Cortex of kidney (tissue), 1 donor: ENCODE results near the gene MT1A.

Source experiments
- DNase-seq: peaks from one replicate; lab custom pipeline; 2025; lab: John Stamatoyannopoulos, UW

The MT1A gene

DNA sequence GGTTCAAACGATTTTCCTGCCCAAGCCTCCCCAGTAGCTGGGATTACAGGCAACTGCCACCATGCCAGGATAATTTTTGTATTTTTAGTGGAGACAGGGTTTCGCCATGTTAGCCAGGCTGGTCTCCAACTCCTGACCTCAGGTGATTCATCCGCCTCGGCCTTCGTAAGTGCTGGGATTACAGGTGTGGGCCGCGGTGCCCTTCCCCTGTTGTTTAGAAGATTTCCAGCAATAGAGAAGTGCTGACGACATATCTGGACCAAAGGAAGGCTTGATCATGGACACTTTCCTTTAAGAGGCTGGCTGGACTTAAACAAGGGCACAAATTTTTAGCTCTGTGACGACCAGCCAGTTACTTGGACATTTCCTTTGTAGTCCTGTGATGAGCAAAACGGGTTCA, 7.3 kb upstream of the MT1A start:
- DNase-seq = no peak

DNA sequence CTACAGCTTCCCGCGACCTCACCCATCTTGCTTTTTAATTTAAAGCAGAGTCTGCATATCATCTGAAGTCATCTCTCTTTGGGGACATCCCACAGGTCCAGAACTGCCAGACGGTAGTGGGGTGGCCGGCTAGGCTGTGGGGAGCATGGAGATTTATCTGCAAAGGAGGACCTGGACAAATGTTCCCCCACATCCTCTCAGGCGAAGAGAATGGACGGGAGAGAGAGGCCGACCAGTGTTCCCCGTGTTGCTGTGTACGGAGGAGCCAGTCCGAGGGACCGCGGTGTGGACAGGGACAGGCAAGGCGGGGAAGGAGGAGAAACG, 6.7 kb upstream of the MT1A start:
- DNase-seq = no peak

DNA sequence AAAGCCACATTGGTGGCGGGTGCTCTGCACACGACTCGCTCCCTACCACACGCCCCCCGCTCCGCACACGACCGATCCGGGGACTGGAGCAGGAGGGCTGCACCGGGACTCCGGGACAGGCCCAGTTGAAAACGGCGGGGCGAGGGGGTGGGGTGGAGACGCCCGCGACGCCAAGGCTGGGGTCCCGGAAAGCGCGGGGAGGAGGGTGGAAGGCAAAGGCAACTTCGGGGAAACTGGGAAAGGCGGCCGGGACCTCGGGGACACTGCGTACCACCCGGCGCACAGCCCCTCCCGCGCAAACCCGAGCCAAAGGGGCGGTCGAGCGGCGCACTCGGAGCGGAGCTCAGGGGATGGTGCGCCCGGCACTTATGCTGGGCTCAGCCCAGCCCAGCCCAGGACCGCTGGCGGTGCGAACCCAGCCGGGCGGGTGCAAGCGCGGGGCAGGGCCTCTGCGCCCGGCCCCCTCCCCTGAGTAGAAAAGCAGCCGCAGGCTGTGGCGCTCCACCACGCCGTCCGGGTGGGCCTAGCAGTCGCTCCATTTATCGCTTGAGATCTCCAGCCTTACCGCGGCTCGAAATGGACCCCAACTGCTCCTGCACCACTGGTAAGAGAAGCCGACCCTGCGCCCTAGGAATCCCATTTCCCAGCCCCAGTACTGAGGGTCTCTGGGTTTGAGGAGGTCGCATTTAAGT, 6.2 kb upstream of the MT1A start, which contains the start of gene MT1M:
Gene MT1M, plus strand, starts transcription at position 504 of the 692 bp plus-strand sequence. Its CDS starts 73 bp downstream, at position 577.
- no peak for DNase-seq

DNA sequence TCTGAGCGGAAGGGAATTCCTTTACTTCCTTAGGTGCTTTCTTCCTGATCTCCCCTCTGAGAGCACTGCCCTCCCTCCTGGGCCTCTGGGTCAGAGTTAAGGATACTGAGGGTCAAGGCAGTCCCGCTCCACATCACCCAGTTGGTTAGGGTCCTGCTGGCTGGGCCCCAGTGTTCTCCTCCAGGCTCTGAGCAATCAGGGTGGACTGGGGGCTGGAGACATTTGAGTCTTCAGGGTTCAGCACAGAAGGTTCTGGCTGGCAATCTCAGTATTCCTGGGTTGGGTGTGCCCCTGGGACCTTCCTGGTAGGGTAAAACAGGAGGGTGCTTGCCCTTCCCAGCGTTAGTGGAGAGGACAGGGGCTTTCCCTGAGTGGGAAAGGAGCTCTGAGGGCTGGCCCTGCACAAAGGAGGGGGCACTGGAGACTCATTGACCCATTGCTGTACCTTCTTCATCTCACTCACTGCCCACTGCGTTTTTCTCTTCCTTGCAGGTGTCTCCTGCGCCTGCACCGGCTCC, 5.6 kb upstream of the MT1A start:
- no peak for DNase-seq

DNA sequence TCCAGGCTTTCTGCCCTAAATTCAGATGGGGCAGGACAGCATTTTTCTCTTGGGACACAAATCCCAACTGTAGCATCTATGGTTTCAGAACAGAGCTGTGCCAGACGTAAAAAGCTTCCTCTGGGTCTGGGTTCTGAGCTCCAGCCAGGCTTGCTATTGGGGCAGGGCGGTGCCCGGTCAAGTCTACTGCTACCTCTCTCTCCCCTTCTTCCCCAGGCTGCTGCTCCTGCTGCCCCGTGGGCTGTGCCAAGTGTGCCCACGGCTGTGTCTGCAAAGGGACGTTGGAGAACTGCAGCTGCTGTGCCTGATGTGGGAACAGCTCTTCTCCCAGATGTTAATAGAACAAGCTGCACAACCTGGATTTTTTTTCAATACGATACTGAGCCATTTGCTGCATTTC, 4.9 kb upstream of the MT1A start:
- no peak for DNase-seq

DNA sequence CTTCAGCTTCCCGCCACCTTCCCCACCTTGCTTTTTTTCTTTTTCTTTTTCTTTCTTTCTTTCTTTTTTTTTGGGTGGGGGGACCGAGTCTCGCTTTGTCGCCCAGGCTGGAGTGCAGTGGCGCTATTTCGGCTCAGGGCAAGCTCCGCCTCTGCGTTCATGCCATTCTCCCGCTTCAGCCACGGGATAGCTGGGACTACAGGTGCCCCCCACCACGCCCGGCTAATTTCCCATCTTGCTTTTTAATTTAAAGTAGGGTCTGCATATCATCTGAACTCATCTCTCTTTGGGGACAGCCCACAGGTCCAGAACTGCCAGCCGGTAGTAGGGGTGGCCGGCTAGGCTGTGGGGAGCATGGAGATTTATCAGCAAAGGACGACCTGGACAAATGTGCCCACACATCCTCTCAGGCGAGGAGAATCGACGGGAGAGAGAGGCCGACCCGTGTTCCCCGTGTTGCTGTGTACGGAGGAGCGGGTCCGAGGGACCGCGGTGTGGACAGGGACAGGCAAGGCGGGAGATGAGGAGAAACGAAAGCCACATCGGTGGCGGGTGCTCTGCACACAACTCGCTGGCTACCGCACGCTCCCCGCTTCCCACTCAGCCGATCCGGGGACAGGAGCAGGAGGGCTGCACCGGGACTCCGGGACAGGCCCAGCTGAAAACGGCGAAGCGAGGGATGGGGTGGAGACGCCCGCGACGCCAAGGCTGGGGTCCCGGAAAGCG, 3.6 kb upstream of the MT1A start:
- no peak for DNase-seq

DNA sequence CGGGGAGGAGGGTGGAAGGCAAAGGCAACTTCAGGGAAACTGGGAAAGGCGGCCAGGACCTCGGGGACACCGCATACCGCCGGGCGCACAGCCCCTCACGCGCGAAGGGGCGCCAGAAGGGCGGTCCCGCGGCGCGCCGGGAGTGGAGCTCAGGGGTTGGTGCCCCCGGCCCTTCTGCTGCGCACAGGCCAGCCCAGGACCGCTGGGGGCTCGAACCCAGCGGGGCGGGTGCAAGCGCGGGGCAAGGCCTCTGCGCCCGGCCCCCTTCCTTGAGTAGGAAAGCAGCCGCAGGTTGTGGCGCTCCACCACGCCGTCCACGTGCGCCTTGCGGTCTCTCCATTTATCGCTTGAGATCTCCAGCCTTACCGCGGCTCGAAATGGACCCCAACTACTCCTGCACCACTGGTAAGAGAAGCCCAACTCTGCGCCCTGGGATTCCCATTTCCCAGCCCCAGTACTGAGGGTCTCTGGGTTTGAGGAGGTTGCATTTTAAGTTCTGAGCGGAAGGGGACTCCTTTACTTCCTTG, 3.0 kb upstream of the MT1A start:
- DNase-seq = no peak

DNA sequence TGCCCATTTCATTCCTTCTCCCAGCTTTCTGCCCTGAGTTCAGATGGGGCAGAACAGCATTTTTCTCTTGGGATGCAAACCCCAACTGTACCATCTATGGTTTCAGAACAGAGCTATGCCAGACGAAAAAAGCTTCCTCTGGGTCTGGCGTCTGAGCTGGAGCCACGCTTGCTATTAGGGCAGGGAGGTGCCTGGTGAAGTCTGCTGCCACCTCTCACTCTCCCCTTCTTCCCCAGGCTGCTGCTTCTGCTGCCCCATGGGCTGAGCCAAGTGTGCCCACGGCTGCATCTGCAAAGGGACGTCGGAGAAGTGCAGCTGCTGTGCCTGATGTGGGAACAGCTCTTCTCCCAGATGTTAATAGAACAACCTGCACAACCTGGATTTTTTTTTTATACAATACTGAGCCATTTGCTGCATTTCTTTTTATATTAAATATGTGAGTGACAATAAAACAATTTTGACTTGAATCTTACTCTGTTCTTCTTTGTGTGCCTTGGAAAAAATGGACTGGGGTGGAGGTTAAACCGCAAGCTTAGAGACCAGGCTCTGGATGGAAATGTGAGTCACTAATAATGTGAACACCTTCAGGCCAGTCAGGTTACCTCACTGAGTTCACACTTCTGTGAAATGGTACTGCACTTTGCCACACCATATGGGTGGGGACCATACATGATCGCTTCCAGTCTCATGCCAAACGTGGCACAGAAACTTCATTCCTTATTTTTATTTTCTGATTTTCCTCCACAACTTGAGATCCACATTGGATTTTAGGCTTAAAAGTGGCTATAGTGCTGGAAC, 1.7 kb upstream of the MT1A start:
- no peak for DNase-seq

DNA sequence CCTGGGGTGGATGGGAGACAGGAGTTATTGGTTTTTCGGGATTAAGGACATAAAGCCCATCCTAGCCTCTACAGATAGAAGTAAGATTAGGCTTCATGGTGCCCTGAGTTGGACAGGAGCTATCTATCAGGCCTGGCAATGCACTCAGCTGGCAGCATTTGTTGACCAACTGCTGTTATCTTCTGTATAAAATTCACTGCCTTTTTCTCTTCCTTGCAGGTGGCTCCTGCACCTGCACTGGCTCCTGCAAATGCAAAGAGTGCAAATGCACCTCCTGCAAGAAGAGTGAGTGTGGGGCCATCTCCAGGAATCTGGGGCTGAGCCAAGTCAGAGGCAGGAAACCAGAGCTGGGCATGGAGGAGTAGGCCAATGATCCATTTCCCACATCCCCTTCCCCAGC, 579 bp downstream of the MT1A start:
- DNase-seq = no peak

DNA sequence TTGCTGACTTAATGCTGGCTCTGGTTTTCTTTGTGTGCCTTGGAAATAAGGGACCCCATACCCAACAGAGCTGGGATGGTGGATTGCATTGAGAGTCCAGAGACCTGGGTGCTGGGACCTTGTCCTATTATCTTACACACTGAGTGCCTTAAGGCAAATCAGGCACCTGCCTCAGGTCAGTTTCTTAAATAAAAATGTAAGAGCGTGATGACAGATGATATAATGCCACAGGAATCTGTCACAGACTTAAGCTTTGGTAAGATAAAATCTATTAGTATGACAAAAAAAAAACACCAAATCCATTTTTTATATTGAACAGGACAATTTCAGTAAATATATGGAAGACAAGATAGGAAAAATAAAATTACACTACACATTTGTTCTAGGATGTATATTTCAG, 1.6 kb downstream of the MT1A start:
- no peak for DNase-seq

DNA sequence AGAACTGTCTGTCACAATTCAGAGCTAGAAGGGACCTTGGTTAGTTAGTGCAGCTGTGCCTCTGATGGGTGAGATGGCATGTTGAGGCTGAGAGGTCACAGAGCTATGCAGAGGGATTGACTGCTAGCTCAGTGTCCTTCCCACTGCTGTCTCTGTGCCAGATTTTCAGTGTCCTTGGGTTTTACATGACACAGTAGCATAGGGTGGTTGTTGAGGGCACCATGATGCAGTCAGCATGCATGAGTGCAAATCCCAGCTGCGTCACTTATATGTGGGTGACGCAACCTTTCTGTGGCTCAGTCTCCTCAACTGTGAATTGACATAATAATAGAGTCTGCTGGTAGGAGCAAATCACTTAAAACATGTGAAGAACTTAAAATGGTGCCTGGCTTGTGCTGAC, 2.7 kb downstream of the MT1A start:
- DNase-seq = no peak

DNA sequence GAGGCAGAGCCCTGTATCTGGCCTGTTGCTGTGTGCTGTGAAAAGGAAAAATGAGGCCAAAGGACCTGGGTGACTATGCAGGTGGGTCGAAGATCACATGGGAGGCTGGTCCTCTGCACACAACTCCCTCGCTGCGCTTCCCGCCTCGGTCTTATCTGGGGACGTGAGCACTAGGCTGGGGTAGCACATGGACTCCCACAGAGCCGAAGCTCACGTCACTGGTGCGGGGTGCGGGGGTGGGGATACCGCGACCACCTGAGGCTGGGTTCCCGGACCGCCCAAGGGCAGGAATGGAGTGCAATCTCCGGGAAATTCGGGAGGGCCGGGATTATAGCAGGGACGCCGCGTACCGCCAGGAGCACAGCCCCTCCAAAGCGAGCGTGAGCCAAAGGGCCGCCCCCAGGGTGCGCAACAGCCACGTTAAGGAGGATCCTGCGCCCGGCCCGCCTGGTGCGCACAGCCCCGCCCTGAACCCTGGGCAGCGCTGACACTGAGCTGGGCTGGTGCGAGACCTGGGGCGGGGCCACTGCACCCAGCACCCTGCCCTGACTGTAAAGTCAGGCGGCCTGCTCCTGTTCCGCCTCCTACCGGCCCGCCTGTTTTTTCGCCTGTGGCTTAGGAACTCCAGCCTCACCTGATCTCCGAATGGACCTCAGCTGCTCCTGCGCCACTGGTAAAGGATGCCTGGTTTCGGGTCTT, 4.8 kb downstream of the MT1A start:
- DNase-seq = no peak

DNA sequence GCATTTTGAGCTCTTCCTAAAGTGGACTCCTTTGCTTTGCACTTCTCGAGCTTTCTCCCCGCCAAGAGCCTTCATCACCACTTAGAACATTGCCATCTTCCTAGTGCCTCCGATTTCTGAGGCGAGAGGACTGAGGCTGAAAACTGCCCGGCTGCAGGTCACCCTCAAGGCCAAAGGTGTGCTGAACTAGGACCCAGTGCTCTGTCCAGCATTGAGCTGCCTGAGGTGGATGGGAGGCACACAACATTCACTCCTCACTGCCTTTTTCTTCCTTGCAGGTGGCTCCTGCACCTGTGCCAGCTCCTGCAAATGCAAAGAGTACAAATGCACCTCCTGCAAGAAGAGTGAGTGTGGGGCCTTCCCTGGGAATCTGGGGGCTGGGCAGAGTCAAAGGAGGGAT, 5.4 kb downstream of the MT1A start:
- DNase-seq = no peak

DNA sequence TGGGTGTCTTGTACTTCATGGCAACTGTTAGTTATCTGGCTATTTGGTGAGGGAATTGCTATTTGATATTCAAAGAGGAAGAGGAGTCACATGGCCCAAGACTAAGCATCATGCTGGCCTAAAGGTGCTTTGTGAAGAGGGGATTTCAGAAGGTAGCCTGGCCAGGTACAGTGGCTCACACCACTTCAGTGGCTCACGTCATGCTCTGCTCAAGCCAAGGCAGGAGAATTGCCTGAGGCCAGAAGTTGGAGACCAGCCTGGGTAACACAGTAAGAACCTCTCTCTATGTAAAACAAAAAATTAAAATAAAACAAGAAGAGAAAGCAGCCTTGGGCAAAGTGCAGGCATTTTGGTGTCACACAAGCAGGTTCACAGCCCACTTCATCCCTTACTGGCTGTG, 6.8 kb downstream of the MT1A start:
- no peak for DNase-seq

DNA sequence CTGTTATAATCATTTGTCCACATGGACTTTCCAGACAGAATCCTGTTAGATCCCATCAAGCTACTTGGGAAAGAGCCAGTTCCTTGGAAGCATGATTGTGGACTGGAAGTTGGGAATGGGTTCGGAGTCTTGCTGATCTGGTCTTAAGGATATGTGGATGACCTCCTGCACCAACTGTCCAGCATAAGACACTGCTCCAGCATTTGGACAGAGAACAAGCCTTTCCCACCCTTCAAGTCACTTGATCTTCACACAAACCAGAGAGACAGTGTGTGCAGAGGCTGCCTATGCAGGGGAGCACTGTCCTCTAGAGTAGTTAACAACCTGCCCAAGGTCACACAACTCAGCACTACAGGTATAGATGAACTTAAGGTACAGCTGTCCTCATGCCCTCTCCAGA, 7.4 kb downstream of the MT1A start:
- no peak for DNase-seq

DNA sequence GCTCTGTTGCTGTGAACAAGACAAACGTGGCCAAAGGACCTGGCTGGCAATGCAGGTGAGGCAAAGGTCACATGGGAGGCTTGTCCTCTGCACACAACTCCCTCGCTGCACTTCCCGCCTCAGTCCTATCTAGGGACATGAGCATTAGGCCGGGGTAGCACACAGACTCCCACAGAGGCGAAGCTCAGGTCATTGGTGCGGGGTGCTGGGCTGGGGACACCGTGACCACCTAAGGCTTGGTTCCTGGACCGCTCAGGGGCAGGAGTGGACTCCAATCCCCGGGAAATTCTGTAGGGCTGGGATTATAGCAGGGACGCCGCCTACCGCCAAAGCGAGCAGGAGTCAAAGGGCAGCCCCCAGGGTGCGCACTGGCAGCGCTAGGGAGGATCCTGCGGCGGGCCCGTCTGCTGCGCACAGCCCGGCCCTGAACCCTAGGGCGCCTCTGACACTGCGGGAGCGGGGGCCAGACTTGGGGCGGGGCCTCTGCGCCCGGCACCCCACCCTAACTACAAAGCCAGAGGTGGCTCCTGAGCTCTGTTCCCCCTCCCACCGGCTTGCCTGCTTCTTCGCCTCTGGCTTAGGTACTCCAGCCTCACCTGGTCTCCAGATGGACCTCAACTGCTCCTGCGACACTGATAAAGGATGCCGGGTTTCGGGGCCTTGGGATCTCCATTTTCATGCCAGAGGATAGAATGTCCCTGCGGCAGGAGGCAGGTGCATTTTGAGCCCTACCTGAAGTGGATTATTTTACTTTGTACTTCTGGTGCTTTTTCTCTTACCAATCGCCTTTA, 9.4 kb downstream of the MT1A start:
- no peak for DNase-seq

DNA sequence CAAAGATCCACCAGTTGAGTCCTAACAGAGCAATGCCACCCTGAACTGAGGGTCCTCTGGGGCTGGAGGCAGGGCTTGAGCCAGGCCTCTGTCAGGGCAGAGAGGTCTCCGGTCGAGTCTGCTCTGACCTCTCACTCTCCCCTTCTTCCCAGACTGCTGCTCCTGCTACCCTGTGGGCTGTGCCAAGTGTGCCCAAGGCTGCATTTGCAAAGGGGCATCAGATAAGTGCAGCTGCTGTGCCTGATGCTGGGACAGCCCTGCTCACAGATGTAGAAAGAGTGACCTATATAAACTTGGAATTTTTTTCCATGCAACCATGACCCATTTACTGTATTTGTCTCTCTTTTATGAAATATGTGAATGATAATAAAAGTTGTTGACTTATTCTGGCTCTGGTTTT, 10.8 kb downstream of the MT1A start:
- no peak for DNase-seq

DNA sequence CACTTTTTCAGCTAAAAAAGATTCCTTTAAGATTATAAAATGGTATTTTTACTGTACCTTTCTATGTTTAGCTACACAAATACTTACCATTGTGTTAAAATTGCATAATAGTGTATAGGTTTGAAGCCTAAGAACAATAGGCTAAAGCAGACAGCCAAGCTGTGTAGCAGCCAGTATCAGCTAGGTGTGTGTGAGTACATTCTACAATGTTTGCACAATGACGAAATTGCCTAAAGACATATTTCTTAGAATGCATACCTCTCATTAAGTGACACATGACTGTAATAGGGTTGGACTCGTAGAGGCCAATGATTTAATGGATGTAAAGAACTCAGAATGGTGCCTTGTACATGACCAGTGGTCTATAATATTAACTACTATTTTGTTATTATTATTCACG, 11.4 kb downstream of the MT1A start:
- no peak for DNase-seq

DNA sequence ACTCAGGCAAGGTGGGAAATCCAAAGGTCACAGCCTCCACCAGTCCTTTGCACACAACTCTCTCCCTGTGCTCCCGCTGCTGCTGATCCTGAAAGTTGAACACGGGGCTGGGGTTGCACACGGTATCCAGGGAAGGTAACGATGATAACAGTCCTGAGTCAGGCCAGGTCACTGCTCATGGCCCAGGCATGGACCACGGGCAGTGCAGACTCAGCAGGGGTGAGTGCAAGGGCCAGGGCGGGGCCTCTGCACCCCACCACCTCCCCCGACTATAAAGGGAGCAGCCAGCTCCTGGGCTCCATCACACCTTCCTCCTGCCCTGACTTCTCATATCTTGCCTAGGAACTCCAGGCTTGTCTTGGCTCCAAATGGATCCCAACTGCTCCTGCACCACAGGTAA, 13.1 kb downstream of the MT1A start, which contains the start of gene MT1B:
Gene MT1B, plus strand, starts transcription at position 301 of the 400 bp plus-strand sequence. Its CDS starts 68 bp downstream, at position 369.
- no peak for DNase-seq

DNA sequence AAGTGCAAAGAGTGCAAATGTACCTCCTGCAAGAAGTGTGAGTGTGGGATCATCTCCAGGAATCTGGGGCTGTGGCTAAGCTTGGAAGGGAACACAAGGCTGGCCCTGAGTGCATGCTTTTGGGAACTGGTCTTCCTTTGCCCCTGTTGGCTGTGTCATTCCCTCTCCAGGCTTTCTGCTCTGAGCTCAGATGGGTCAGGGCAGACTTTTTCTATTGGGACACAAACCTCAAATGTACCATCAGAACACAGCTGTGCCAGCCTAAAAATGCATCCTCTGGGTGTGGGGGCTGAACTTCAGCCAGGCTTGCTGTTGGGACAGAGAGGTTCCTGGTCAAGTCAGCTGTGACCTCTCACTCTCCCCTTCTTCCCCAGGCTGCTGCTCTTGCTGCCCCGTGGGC, 14.1 kb downstream of the MT1A start:
- DNase-seq = no peak

DNA sequence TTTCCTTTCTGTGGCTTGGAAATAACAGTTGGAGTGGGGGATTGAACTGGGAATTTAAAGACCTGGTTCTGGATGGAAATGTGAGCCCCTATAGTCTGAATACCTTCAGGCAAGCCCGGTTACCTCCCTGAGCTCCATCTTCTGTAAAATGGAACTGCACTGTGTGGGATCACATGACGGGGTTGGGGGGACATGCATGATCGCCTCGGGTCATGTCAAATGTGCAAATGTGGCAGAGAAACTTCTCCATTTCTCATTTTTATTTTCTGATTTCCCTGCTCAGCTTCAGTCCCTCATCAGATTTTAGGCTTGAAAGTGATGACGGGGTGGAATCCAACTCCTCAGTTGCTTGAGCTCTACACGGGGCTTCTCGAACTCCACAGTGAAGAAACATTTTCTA, 14.8 kb downstream of the MT1A start:
- no peak for DNase-seq
